ENCODE measurements around the gene DBP. TPM values are rescaled to one million over a fixed set of nuclear protein-coding genes. Genes with fewer than 3 reads are reported as not detected.
A peak's percentile ranks its signal among the peaks of the same experiment; 100 is the strongest.

DBP gene
- total and polyA plus RNA-seq, 2 of the 13 experiments (the other 11 are each of a cell fraction or from before 2014, with no cell fraction given): 1.7 to 5.8 TPM

DNA sequence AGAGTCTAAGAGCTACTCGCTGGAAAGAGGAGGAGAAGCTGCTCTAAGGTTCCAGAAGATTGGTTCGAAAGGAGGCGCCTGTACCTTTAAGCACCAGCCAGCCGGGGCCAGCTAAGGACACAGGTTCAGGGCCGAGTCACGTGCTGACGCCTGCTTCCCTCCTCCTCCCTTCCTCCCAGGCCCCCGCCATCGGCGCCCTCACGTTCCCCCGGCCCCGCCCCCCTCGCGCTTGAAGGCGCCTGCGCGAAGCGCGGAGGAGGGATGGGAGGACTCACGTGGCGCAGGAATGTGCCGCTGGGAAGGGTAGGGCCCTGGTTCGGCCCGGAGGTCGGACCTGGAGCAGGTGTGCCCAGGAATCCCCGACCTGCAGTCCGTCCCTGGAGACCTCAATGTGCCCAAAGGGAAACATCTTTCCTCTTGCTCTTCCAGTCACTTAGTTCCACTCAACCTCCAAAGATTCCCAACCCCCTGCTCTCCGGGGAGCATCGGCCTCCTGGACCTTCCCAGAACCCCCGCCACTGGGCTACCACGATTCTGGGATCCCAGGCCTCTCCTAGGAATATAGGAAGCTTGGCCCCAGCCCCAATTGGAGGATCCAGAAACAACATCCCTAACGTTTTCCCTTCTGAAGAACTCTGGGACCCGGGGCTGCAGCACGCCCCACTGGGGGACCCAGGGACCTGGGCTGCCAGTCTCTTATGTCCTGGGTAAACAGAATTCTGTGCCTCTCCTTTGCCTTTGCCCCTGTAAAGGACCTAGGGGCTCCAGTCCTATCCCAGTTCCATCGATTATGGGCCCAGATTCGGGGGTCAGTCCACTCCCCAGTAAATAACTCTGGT is 2.5 kb downstream of the DBP start (continued):
- TF ChIP-seq ZSCAN25 (CRISPR knock-in tag; IDR thresholded peaks at IDR 0.05) (no peak), ZNF776 (CRISPR knock-in tag; IDR thresholded peaks at IDR 0.05) (no peak), BRCA1 (CRISPR knock-in tag; IDR thresholded peaks at IDR 0.05) (no peak), ZNF441 (CRISPR knock-in tag; IDR thresholded peaks at IDR 0.05; ENCODE audit: borderline replicate concordance) (no peak; the same call in 1 of the 2 replicates), ZNF709 (CRISPR knock-in tag; IDR thresholded peaks at IDR 0.05) (peak; percentile 60; the same call in 1 of the 2 replicates), HOXA7 (CRISPR knock-in tag; IDR thresholded peaks at IDR 0.05) (no peak), ZNF296 (CRISPR knock-in tag; conservative IDR thresholded peaks at IDR 0.05) (no peak), SUZ12 (IDR thresholded peaks at IDR 0.05; ENCODE audit: low read depth, low read length) (no peak), ZNF367 (CRISPR knock-in tag; IDR thresholded peaks at IDR 0.05; ENCODE audit: borderline replicate concordance) (no peak), KDM3A (CRISPR knock-in tag; IDR thresholded peaks at IDR 0.05; ENCODE audit: low read depth) (peak; percentile 76), ZNF777 (CRISPR knock-in tag; IDR thresholded peaks at IDR 0.05) (no peak), FOXA3 (CRISPR knock-in tag; IDR thresholded peaks at IDR 0.05) (peak; percentile 19; the same call in 1 of the 2 replicates), ZNF224 (CRISPR knock-in tag; IDR thresholded peaks at IDR 0.05) (no peak), HMG20A (CRISPR knock-in tag; IDR thresholded peaks at IDR 0.05; ENCODE audit: borderline replicate concordance) (0 out of 2 replicates have a peak, but pooled peaks have one; percentile 14), KDM2A (CRISPR knock-in tag; IDR thresholded peaks at IDR 0.05; ENCODE audit: borderline replicate concordance, low read depth) (peak; percentile 89), MED1 (CRISPR knock-in tag; IDR thresholded peaks at IDR 0.05) (peak; percentile 87), MAZ (IDR thresholded peaks at IDR 0.05; ENCODE audit: borderline replicate concordance, low read depth, low read length) (peak; percentile 97), MAZ (CRISPR knock-in tag; IDR thresholded peaks at IDR 0.05; ENCODE audit: low read depth) (peak; percentile 56; the same call in 1 of the 2 replicates), ZNF660 (CRISPR knock-in tag; IDR thresholded peaks at IDR 0.05; ENCODE audit: borderline replicate concordance, low read depth) (no peak), ZNF83 (CRISPR knock-in tag; IDR thresholded peaks at IDR 0.05; ENCODE audit: borderline replicate concordance) (no peak)
- TF ChIP-seq, protein P1, sequence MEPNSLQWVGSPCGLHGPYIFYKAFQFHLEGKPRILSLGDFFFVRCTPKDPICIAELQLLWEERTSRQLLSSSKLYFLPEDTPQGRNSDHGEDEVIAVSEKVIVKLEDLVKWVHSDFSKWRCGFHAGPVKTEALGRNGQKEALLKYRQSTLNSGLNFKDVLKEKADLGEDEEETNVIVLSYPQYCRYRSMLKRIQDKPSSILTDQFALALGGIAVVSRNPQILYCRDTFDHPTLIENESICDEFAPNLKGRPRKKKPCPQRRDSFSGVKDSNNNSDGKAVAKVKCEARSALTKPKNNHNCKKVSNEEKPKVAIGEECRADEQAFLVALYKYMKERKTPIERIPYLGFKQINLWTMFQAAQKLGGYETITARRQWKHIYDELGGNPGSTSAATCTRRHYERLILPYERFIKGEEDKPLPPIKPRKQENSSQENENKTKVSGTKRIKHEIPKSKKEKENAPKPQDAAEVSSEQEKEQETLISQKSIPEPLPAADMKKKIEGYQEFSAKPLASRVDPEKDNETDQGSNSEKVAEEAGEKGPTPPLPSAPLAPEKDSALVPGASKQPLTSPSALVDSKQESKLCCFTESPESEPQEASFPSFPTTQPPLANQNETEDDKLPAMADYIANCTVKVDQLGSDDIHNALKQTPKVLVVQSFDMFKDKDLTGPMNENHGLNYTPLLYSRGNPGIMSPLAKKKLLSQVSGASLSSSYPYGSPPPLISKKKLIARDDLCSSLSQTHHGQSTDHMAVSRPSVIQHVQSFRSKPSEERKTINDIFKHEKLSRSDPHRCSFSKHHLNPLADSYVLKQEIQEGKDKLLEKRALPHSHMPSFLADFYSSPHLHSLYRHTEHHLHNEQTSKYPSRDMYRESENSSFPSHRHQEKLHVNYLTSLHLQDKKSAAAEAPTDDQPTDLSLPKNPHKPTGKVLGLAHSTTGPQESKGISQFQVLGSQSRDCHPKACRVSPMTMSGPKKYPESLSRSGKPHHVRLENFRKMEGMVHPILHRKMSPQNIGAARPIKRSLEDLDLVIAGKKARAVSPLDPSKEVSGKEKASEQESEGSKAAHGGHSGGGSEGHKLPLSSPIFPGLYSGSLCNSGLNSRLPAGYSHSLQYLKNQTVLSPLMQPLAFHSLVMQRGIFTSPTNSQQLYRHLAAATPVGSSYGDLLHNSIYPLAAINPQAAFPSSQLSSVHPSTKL (CRISPR knock-in tag; IDR thresholded peaks at IDR 0.05): peak; percentile 77
- TF ChIP-seq, protein P2, sequence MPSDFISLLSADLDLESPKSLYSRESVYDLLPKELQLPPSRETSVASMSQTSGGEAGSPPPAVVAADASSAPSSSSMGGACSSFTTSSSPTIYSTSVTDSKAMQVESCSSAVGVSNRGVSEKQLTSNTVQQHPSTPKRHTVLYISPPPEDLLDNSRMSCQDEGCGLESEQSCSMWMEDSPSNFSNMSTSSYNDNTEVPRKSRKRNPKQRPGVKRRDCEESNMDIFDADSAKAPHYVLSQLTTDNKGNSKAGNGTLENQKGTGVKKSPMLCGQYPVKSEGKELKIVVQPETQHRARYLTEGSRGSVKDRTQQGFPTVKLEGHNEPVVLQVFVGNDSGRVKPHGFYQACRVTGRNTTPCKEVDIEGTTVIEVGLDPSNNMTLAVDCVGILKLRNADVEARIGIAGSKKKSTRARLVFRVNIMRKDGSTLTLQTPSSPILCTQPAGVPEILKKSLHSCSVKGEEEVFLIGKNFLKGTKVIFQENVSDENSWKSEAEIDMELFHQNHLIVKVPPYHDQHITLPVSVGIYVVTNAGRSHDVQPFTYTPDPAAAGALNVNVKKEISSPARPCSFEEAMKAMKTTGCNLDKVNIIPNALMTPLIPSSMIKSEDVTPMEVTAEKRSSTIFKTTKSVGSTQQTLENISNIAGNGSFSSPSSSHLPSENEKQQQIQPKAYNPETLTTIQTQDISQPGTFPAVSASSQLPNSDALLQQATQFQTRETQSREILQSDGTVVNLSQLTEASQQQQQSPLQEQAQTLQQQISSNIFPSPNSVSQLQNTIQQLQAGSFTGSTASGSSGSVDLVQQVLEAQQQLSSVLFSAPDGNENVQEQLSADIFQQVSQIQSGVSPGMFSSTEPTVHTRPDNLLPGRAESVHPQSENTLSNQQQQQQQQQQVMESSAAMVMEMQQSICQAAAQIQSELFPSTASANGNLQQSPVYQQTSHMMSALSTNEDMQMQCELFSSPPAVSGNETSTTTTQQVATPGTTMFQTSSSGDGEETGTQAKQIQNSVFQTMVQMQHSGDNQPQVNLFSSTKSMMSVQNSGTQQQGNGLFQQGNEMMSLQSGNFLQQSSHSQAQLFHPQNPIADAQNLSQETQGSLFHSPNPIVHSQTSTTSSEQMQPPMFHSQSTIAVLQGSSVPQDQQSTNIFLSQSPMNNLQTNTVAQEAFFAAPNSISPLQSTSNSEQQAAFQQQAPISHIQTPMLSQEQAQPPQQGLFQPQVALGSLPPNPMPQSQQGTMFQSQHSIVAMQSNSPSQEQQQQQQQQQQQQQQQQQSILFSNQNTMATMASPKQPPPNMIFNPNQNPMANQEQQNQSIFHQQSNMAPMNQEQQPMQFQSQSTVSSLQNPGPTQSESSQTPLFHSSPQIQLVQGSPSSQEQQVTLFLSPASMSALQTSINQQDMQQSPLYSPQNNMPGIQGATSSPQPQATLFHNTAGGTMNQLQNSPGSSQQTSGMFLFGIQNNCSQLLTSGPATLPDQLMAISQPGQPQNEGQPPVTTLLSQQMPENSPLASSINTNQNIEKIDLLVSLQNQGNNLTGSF (CRISPR knock-in tag; IDR thresholded peaks at IDR 0.05): peak; percentile 67

Measured in HepG2 (cell line).